AG04450 (cell line): Measurements from ENCODE around the gene TENT5C. TPM values are rescaled to one million over a fixed set of nuclear protein-coding genes. Genes with fewer than 3 reads are reported as not detected.

Experiments used
- CTCF ChIA-PET: fragments of 300-600, 350-600 bp; formaldehyde crosslinking; extraction: SDS; loops from one replicate; lab custom pipeline; 2022; ENCODE audit warnings: antibody characterized with exemption, inconsistent platforms; lab: Charles Lee
- POLR2A ChIA-PET: fragments of 350-600 bp; formaldehyde crosslinking; extraction: SDS; loops from one replicate; lab custom pipeline; 2021; ENCODE audit warnings: antibody characterized with exemption, inconsistent platforms; lab: Yijun Ruan, JAX
- DNase-seq: peaks from one replicate; pipeline ENCODE4 v3.0.0-alpha.2; 2011; ENCODE audit warnings: low read depth, low spot score
- H3K27ac ChIP-seq: one replicate; pipeline ENCODE4 v1.5.1; 2012; ENCODE audit warnings: low read depth, low read length, control low read depth
- H3K27me3 ChIP-seq: one replicate; pipeline ENCODE4 v1.6.0; 2012; ENCODE audit warnings: low read length; ENCODE audit not compliant: control insufficient read depth, insufficient read depth
- H3K4me3 ChIP-seq: 2 replicates; pipeline ENCODE4 v1.5.1; 2011; ENCODE audit warnings: mild to moderate bottlenecking, low read depth, low read length, control low read depth
- H3K9me3 ChIP-seq: 2 replicates; pipeline ENCODE4 v1.5.1; 2012; ENCODE audit warnings: low read length; ENCODE audit not compliant: control insufficient read depth, insufficient read depth
- polyA plus RNA-seq: library from polyadenylated mRNA; depleted of rRNA; stranded (reverse); fragments of >200 nt; gene quantifications from 2 replicates; pipeline ENCODE4 v1.2.3, GENCODE V29; 2011
- TF ChIP-seq, protein P1 (sequence below): IDR thresholded peaks from 2 replicates; pipeline ENCODE4 v1.5.1; 2011; ENCODE audit warnings: low read depth, low read length, control low read depth, inconsistent platforms

The TENT5C gene
- polyA plus RNA-seq, 1 experiment: 29.2 TPM

DNA sequence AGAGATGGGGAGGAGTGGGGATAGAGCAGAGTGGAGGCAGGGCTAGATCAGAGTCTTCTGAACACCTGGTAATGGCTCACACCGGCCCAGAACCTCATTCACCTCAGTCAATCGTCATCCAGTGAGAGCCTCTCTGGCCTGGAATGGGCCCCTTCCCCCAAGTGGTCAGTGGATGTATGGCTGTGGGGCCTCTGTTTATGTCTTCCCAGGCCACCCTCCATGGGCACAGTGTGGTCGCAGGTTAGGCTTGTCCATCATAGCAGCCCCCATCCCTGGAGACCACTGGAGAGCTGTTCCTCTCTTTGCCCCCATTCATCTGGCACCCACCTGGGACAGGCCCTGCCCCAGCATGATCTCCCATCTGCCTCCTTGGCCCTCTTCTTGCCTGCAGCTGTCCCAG is 29.6 kb upstream of the TENT5C start:
- CTCF ChIA-PET: interaction anchor here (2.3 kb wide), 1 partner anchor 41 kb away, joined by 14 read pairs; no protein-coding TSS in a partner anchor
- no peak overlapping the region for H3K4me3 ChIP-seq
- H3K9me3 ChIP-seq: no peaks in the 10 kb centered on the region; the same call in 1 of the 2 replicates
- H3K27me3 ChIP-seq: peaks cover 4% of the 10 kb centered on the region
- POLR2A ChIA-PET: no interaction called here
- no peak for DNase-seq
- TF ChIP-seq, protein P1, sequence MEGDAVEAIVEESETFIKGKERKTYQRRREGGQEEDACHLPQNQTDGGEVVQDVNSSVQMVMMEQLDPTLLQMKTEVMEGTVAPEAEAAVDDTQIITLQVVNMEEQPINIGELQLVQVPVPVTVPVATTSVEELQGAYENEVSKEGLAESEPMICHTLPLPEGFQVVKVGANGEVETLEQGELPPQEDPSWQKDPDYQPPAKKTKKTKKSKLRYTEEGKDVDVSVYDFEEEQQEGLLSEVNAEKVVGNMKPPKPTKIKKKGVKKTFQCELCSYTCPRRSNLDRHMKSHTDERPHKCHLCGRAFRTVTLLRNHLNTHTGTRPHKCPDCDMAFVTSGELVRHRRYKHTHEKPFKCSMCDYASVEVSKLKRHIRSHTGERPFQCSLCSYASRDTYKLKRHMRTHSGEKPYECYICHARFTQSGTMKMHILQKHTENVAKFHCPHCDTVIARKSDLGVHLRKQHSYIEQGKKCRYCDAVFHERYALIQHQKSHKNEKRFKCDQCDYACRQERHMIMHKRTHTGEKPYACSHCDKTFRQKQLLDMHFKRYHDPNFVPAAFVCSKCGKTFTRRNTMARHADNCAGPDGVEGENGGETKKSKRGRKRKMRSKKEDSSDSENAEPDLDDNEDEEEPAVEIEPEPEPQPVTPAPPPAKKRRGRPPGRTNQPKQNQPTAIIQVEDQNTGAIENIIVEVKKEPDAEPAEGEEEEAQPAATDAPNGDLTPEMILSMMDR: no peak
- H3K27ac ChIP-seq: no peak overlapping the region

DNA sequence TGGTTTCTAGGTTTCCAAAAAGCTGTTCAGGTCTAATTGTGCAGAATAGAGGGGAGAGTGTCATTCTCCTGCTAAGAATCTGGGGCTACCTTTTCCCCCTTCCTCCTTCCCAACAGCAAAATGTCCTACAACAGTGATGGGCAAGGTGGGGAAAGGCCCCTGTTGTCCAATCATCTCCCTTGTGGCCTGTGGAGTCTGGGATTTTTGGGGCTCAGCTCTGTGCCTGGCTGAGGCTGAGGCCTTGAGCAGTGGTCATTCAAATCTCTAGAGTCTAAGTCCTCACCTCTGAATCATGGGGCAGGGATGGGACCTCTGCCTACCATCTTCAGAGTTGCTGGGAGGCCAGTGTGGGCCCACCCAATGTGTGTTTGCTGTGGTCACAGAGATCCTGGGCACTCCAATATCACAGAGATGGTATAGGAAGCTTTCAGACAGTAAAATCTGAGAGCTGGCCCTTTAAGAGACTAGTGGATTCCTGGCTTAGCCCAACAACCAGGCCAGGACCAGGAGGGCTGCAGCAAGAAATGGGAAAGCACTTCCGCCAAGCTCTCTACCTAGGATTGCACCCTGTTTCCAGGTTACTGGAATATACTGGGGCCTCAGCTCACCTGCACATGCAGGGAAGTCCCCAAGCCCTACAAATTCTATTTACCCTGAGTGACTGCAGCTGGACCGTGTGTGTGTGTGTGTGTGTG is 28.5 kb upstream of the TENT5C start:
- ChIA-PET POLR2A (no interaction called here), CTCF (no interaction called here)
- Histone ChIP-seq H3K27ac (no peak overlapping the region), H3K4me3 (no peak overlapping the region), H3K27me3 (peaks cover 5% of the 10 kb centered on the region), H3K9me3 (no peaks in the 10 kb centered on the region; the same call in 1 of the 2 replicates)
- TF ChIP-seq, protein P1: no peak
- no peak for DNase-seq

DNA sequence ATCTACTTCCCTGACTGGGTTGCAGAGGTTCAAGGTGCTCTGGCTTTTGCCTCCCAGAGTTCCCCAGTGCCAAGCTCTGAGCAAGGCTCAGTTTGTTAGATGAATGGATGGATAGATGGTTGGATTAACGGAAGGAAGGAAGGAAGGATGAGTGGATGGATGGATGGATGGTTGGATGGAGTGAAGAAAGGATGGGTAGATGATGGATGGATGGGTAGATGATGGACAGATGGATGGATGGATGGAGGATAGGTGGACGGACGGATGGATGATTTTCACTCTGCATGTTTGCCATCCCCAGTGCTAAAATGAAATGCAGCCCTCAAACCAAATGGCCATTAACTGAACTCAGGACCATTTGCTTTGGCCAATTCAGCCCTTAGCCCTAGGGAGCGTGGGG is 27.4 kb upstream of the TENT5C start:
- POLR2A ChIA-PET: no interaction called here
- Histone ChIP-seq H3K9me3 (no peaks in the 10 kb centered on the region; the same call in 1 of the 2 replicates), H3K4me3 (no peak overlapping the region), H3K27ac (no peak overlapping the region), H3K27me3 (peaks cover 5% of the 10 kb centered on the region)
- CTCF ChIA-PET: interaction anchor here (1.0 kb wide), 1 partner anchor 44 kb away, joined by 3 read pairs; no protein-coding TSS in a partner anchor
- DNase-seq: no peak
- TF ChIP-seq, protein P1: no peak

DNA sequence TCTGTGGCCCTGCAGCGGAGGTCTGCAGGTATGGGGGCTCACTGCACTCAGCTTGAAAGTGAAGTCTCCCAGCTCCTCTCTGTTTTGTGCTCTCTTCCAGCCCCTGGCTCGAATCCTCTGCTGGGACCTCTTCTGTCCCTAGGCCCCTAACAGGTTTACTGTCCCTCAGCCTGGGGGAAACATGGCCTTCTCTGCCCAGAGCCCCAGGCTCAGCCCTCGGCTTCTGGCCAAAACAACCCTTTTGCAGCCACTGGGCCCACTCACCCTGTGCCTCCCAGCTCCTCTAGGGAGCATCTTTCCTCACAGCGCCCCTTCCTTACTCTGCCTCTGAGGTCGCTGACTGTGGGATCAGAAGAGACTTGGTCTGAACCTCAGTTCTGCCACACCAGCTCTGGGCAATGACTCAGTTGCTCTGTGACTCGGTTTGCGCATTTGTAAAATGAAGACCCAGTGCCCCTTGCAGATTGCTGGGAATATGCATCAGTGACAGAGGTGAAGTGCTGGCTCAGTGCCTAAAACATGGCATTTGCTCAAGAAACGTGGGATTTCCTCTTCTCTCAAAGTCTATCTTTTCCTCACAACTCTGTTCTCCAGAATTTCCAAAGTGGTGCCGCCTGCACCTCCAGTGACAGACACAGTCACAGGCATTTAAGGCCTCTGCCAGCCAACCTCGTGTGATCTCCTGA is 26.5 kb upstream of the TENT5C start:
- CTCF ChIA-PET: interaction anchor here (1.0 kb wide), 1 partner anchor 45 kb away, joined by 3 read pairs; no protein-coding TSS in a partner anchor

More for the DNA sequence above, 26.5 kb upstream of the TENT5C start:
- no peak overlapping the region for H3K4me3 ChIP-seq
- POLR2A ChIA-PET: no interaction called here
- no peak for DNase-seq
- TF ChIP-seq, protein P1: no peak
- H3K9me3 ChIP-seq: no peaks in the 10 kb centered on the region; the same call in 1 of the 2 replicates
- no peak overlapping the region for H3K27ac ChIP-seq
- H3K27me3 ChIP-seq: peaks cover 5% of the 10 kb centered on the region
